ENCODE data around the gene FRAT1. TPM values are rescaled to one million over a fixed set of nuclear protein-coding genes. Genes with fewer than 3 reads are reported as not detected.

Gene FRAT1
- total RNA-seq, 1 experiment from 2014 or later: 2.4 TPM

DNA sequence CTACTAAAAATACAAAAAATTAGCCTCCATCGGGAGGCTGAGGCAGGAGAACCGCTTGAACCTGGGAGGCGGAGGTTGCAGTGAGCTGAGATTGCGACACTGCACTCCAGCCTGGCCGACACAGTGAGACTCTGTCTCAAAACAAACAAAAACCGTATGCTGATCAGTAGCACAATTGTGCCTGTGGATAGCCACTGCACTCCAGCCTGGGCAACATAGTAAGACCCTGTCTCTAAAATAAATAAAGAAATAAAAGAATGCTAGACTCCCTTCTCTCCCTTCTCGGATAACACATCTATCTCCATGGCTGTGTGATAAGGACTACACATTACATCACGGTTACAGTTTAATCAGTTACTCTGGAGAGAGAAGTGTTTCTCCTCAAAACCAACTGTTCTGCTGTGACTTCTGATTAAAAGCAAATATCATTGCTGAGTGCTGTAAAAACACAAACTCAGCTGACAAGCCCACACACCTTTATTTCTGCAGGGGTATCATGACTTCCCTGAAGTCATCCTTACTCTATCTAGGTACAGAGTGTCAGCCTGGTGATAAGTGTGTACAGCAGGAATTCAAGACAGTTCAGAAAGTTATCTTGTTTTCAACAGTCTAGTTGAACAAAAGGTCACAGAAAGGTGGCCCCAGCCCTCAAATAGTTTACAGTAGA is 21.4 kb upstream of the FRAT1 start:
- no peak for TF ChIP-seq EZH2 (IDR thresholded peaks at IDR 0.05; ENCODE audit: low read depth)
- TF ChIP-seq, protein P1, sequence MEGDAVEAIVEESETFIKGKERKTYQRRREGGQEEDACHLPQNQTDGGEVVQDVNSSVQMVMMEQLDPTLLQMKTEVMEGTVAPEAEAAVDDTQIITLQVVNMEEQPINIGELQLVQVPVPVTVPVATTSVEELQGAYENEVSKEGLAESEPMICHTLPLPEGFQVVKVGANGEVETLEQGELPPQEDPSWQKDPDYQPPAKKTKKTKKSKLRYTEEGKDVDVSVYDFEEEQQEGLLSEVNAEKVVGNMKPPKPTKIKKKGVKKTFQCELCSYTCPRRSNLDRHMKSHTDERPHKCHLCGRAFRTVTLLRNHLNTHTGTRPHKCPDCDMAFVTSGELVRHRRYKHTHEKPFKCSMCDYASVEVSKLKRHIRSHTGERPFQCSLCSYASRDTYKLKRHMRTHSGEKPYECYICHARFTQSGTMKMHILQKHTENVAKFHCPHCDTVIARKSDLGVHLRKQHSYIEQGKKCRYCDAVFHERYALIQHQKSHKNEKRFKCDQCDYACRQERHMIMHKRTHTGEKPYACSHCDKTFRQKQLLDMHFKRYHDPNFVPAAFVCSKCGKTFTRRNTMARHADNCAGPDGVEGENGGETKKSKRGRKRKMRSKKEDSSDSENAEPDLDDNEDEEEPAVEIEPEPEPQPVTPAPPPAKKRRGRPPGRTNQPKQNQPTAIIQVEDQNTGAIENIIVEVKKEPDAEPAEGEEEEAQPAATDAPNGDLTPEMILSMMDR (conservative IDR thresholded peaks at IDR 0.05): no peak
- H2AFZ ChIP-seq: no peak overlapping the region
- no peak overlapping the region for H3K27ac ChIP-seq
- H3K4me1 ChIP-seq (replicated peaks; ENCODE audit: insufficient read depth): no peaks in the 10 kb centered on the region
- H3K36me3 ChIP-seq (ENCODE audit: low read depth): no peaks in the 10 kb centered on the region
- H3K9me2 ChIP-seq (ENCODE audit: insufficient read depth): no peaks in the 10 kb centered on the region
- H3K9me3 ChIP-seq (ENCODE audit: insufficient read depth, low read depth): no peaks in the 10 kb centered on the region
- CTCF ChIA-PET: no interaction called here
- H3K4me2 ChIP-seq: no peak overlapping the region
- no peak overlapping the region for H3K4me3 ChIP-seq
- POLR2A ChIA-PET (ENCODE audit: unreplicated experiment): no interaction called here
- no peaks in the 10 kb centered on the region for H3K79me2 ChIP-seq (ENCODE audit: low read depth)
- DNase-seq: no peak
- no peaks in the 10 kb centered on the region for H4K20me1 ChIP-seq (ENCODE audit: insufficient read depth)
- no TSS peak for BruUV-seq (replicated peaks)
- intact Hi-C loops (cut with micrococcal nuclease; ENCODE audit: unreplicated experiment): no loop called here
- no peaks in the 10 kb centered on the region for H3K27me3 ChIP-seq (ENCODE audit: insufficient read depth, low read depth)
- no peaks in the 10 kb centered on the region for H3F3A ChIP-seq (ENCODE audit: insufficient read depth, low read depth)

DNA sequence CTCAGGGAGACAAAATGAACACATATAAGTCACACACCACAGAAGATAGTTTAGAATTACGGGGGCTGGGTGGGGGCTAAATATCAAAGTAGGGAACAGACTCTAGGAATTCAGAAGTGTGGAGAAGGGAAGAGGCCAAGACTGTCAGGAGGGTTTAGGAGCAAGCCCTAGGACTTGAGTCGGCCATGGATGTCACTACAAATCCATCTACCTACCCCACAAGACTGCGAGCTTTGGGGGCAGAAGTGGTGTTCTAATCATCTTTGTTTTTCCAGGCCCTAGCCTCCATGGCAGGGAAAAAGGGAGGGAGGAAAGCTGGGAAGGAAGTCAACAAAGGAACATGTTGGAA is 20.9 kb upstream of the FRAT1 start:
- H3K4me1 ChIP-seq (replicated peaks; ENCODE audit: insufficient read depth): no peaks in the 10 kb centered on the region
- BruUV-seq (replicated peaks): no TSS peak
- no peaks in the 10 kb centered on the region for H3K79me2 ChIP-seq (ENCODE audit: low read depth)
- ChIA-PET CTCF (no interaction called here), POLR2A (ENCODE audit: unreplicated experiment) (no interaction called here)
- H3F3A ChIP-seq (ENCODE audit: insufficient read depth, low read depth): no peaks in the 10 kb centered on the region
- H2AFZ ChIP-seq: no peak overlapping the region
- H3K9me2 ChIP-seq (ENCODE audit: insufficient read depth): no peaks in the 10 kb centered on the region
- no peak overlapping the region for H3K4me3 ChIP-seq
- intact Hi-C loops (cut with micrococcal nuclease; ENCODE audit: unreplicated experiment): no loop called here
- TF ChIP-seq, protein P1 (conservative IDR thresholded peaks at IDR 0.05): no peak
- TF ChIP-seq EZH2 (IDR thresholded peaks at IDR 0.05; ENCODE audit: low read depth): no peak
- no peaks in the 10 kb centered on the region for H3K36me3 ChIP-seq (ENCODE audit: low read depth)
- H4K20me1 ChIP-seq (ENCODE audit: insufficient read depth): no peaks in the 10 kb centered on the region
- no peak overlapping the region for H3K27ac ChIP-seq
- H3K9me3 ChIP-seq (ENCODE audit: insufficient read depth, low read depth): no peaks in the 10 kb centered on the region
- DNase-seq: no peak
- H3K4me2 ChIP-seq: no peak overlapping the region
- no peaks in the 10 kb centered on the region for H3K27me3 ChIP-seq (ENCODE audit: insufficient read depth, low read depth)

DNA sequence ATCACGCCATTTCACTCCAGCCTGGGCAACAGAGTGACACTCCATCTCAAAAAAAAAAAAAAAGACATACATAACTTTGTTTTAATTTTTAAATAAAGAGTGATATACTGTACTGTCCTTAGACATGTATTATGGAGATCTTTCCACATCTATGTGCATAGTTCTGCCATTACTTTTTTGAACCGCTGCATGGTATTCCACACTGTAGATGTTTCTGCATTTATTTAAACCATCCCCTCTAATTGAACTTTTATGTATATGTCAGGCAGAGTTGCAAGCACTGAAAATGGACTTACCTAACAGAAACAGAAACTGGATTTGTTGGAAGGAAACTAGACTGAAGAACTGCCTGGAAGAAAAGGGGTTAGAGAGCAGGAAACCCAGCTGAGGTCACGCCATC is 18.1 kb upstream of the FRAT1 start:
- BruUV-seq (replicated peaks): no TSS peak

More for the DNA sequence above, 18.1 kb upstream of the FRAT1 start:
- Histone ChIP-seq H3K4me2 (no peak overlapping the region), H3K9me2 (ENCODE audit: insufficient read depth) (no peaks in the 10 kb centered on the region), H3K27me3 (ENCODE audit: insufficient read depth, low read depth) (no peaks in the 10 kb centered on the region), H4K20me1 (ENCODE audit: insufficient read depth) (no peaks in the 10 kb centered on the region), H3F3A (ENCODE audit: insufficient read depth, low read depth) (no peaks in the 10 kb centered on the region), H3K79me2 (ENCODE audit: low read depth) (no peaks in the 10 kb centered on the region), H3K9me3 (ENCODE audit: insufficient read depth, low read depth) (no peaks in the 10 kb centered on the region), H3K4me1 (replicated peaks; ENCODE audit: insufficient read depth) (no peaks in the 10 kb centered on the region), H3K27ac (no peak overlapping the region), H2AFZ (no peak overlapping the region), H3K4me3 (no peak overlapping the region), H3K36me3 (ENCODE audit: low read depth) (no peaks in the 10 kb centered on the region)
- DNase-seq: no peak
- TF ChIP-seq, protein P1 (conservative IDR thresholded peaks at IDR 0.05): no peak
- no peak for TF ChIP-seq EZH2 (IDR thresholded peaks at IDR 0.05; ENCODE audit: low read depth)
- ChIA-PET POLR2A (ENCODE audit: unreplicated experiment) (no interaction called here), CTCF (no interaction called here)
- intact Hi-C loops (cut with micrococcal nuclease; ENCODE audit: unreplicated experiment): no loop called here
